HEK293 (cell line): Measurements from ENCODE around the gene QSOX1.

Experiments
- OVOL3 ChIP-seq: fragments of 450-650 bp; formaldehyde crosslinking; IDR thresholded peaks from 2 replicates; pipeline ENCODE4 v1.5.1; 2016; ENCODE audit warnings: missing biosample characterization, missing genetic modification characterization
- ZNF670 ChIP-seq: fragments of 450-650 bp; formaldehyde crosslinking; IDR thresholded peaks from 2 replicates; pipeline ENCODE4 v1.5.1; 2016; ENCODE audit warnings: missing biosample characterization, missing genetic modification characterization, low read depth

GRCh38 chr1:180198611-180199010 lies 43.9 kb downstream of the QSOX1 start:
- TF ChIP-seq OVOL3 (tag by site-specific recombination) (no peak), ZNF670 (tag by site-specific recombination) (no peak)
